Brain microvascular endothelial cell (primary cell): ENCODE measurements around the gene KCTD13.

Source experiments
- DNase-seq: peaks from one replicate; pipeline ENCODE4 v3.0.0-alpha.2; 2020
- H3K27ac ChIP-seq: fragments of 250-450 bp; sonication (Bioruptor Pico); 2 replicates; pipeline ENCODE4 v1.5.1; 2020; ENCODE audit warnings: mild to moderate bottlenecking, moderate library complexity
- H3K27me3 ChIP-seq: fragments of 250-450 bp; sonication (Bioruptor Pico); replicated peaks from 2 replicates; pipeline ENCODE4 v1.5.1; 2020; ENCODE audit warnings: mild to moderate bottlenecking
- H3K36me3 ChIP-seq: fragments of 250-450 bp; sonication (Bioruptor Pico); replicated peaks from 2 replicates; pipeline ENCODE4 v1.5.1; 2020; ENCODE audit warnings: mild to moderate bottlenecking
- H3K4me3 ChIP-seq: 2 replicates; pipeline ENCODE4 v1.5.1; 2011; ENCODE audit warnings: low read depth, mild to moderate bottlenecking, control low read depth, low read length, moderate library complexity
- CTCF ChIP-seq: IDR thresholded peaks from 2 replicates; pipeline ENCODE4 v1.5.1; 2011; ENCODE audit warnings: low read depth, mild to moderate bottlenecking, moderate library complexity, low read length, control low read depth, inconsistent platforms; ENCODE audit errors: missing control alignments
- in situ Hi-C: cut with HindIII; loops from 2 replicates; pipeline ENCODE4 v1.10.0; 2017; ENCODE audit warnings: low sequenced_read_pairs, low pct_ligation_motif_present

Gene KCTD13

GRCh38 chr16:29927070-29927905 is 1.3 kb upstream of the KCTD13 start:
- no peaks in the 10 kb centered on the region for H3K27me3 ChIP-seq
- no peak for TF ChIP-seq CTCF
- no peak overlapping the region for H3K27ac ChIP-seq
- in situ Hi-C loops = no loop called here
- H3K4me3 ChIP-seq = peak overlapping the region; percentile 92
- DNase-seq = no peak
- H3K36me3 ChIP-seq = peaks cover 5% of the 10 kb centered on the region

GRCh38 chr16:29926711-29927052 is 656 bp upstream of the KCTD13 start:
- Histone ChIP-seq H3K36me3 (peaks cover 5% of the 10 kb centered on the region), H3K27ac (peak overlapping the region; percentile 72), H3K4me3 (peak overlapping the region; percentile 92), H3K27me3 (no peaks in the 10 kb centered on the region)
- TF ChIP-seq CTCF = no peak
- in situ Hi-C loops = no loop called here
- DNase-seq = no peak

GRCh38 chr16:29925105-29925756 is 795 bp downstream of the KCTD13 start:
- no peak for TF ChIP-seq CTCF
- H3K27ac ChIP-seq = no peak overlapping the region

GRCh38 chr16:29922986-29923501 is 3.0 kb downstream of the KCTD13 start:
- in situ Hi-C loops = no loop called here
- H3K27ac ChIP-seq = no peak overlapping the region

More at GRCh38 chr16:29925105-29925756, 795 bp downstream of the KCTD13 start:
- Histone ChIP-seq H3K27me3 (no peaks in the 10 kb centered on the region), H3K36me3 (peaks cover 16% of the 10 kb centered on the region), H3K4me3 (peak overlapping the region; percentile 92)
- in situ Hi-C loops = no loop called here
- DNase-seq = no peak

GRCh38 chr16:29922326-29922725 is 3.7 kb downstream of the KCTD13 start:
- Histone ChIP-seq H3K27ac (no peak overlapping the region), H3K36me3 (peaks cover 23% of the 10 kb centered on the region), H3K27me3 (no peaks in the 10 kb centered on the region), H3K4me3 (no peak overlapping the region)
- no peak for DNase-seq
- TF ChIP-seq CTCF = no peak
- in situ Hi-C loops = no loop called here

More at GRCh38 chr16:29922986-29923501, 3.0 kb downstream of the KCTD13 start:
- Histone ChIP-seq H3K27me3 (no peaks in the 10 kb centered on the region), H3K36me3 (peaks cover 23% of the 10 kb centered on the region), H3K4me3 (no peak overlapping the region)
- no peak for TF ChIP-seq CTCF
- DNase-seq = no peak
